GM12878 (cell line): ENCODE data around the gene SPATC1L. TPM values are rescaled to one million over a fixed set of nuclear protein-coding genes. Genes with fewer than 3 reads are reported as not detected.

Source experiments
- ATAC-seq: fragments of 200-7000 bp; cut with Tn5 transposase; 3 replicates; pipeline ENCODE4 v1.9.1; 2020; ENCODE audit warnings: mild to moderate bottlenecking, moderate library complexity
- BruUV-seq: library from RNA; stranded (reverse); fragments of 400-500 nt; replicated peaks from 2 replicates; lab custom pipeline; 2021; lab: Mats Ljungman, UMichigan
- CTCF ChIA-PET: fragments of 300-600 bp; sonication (Branson Sonifier 250); formaldehyde crosslinking; extraction: SDS; loops from one replicate; lab custom pipeline; 2021; ENCODE audit warnings: inconsistent platforms; lab: Yijun Ruan, JAX
- POLR2A ChIA-PET: fragments of 350-600 bp; formaldehyde crosslinking; extraction: SDS; loops from one replicate; lab custom pipeline; 2021; ENCODE audit warnings: inconsistent platforms; lab: Charles Lee
- RAD21 ChIA-PET: fragments of 300-600 bp; sonication (Branson Sonifier 250); formaldehyde crosslinking; loops from one replicate; lab custom pipeline; 2023; ENCODE audit warnings: antibody characterized with exemption; ENCODE audit not compliant: unreplicated experiment; lab: Charles Lee
- SMC1A ChIA-PET: fragments of 300-600 bp; sonication (Branson Sonifier 250); formaldehyde crosslinking; loops from one replicate; lab custom pipeline; 2023; ENCODE audit not compliant: unreplicated experiment, uncharacterized antibody; lab: Charles Lee
- DNase-seq: peaks from one replicate; pipeline ENCODE4 v3.0.0-alpha.2; 2011; ENCODE audit warnings: low read depth, low spot score
- FAIRE-seq: peaks from 3 replicates; lab custom pipeline; 2011; peaks lifted over from hg19 to GRCh38; lab: Jason Lieb, UNC
- H2AFZ ChIP-seq: 2 replicates; pipeline ENCODE4 v1.6.0; 2011; ENCODE audit warnings: low read depth, low read length, control low read depth; ENCODE audit not compliant: control insufficient read depth
- H3K27ac ChIP-seq: 2 replicates; pipeline ENCODE4 v1.5.1; 2011; ENCODE audit warnings: control low read depth; ENCODE audit not compliant: control insufficient read depth, insufficient read depth
- H3K27me3 ChIP-seq, 2 experiments: replicated peaks in 1 of 2; 2 replicates each; pipeline versions ENCODE4 v1.6.0 to v1.6.1; 2011; ENCODE audit warnings: low read length in 1 of 2; ENCODE audit not compliant: control insufficient read depth in 2 of 2, insufficient read depth in 2 of 2
- H3K36me3 ChIP-seq, 2 experiments: 2 replicates each; pipeline ENCODE4 v1.5.1; 2011; ENCODE audit warnings: low read length in 1 of 2; ENCODE audit not compliant: control insufficient read depth in 2 of 2, insufficient read depth in 2 of 2
- H3K4me1 ChIP-seq: 2 replicates; pipeline ENCODE4 v1.6.1; 2011; ENCODE audit warnings: mild to moderate bottlenecking, low read length, moderate library complexity, mixed read lengths; ENCODE audit not compliant: control insufficient read depth, insufficient read depth
- H3K4me2 ChIP-seq: 2 replicates; pipeline ENCODE4 v1.6.0; 2011; ENCODE audit warnings: control low read depth; ENCODE audit not compliant: control insufficient read depth, insufficient read depth
- H3K4me3 ChIP-seq: fragments of 200-600 bp; sonication (generic); 2 replicates; pipeline ENCODE4 v1.5.1; 2016
- H3K79me2 ChIP-seq: 2 replicates; pipeline ENCODE4 v1.6.0; 2011; ENCODE audit warnings: low read length; ENCODE audit not compliant: control insufficient read depth, insufficient read depth
- H3K9ac ChIP-seq: 2 replicates; pipeline ENCODE4 v1.8.0; 2011; ENCODE audit warnings: low read length, control low read depth, mixed read lengths; ENCODE audit not compliant: control insufficient read depth, insufficient read depth
- H3K9me3 ChIP-seq: replicated peaks from 3 replicates; pipeline ENCODE4 v1.5.1; 2011; ENCODE audit warnings: mild to moderate bottlenecking, low read length; ENCODE audit not compliant: control insufficient read depth, insufficient read depth
- H4K20me1 ChIP-seq: 2 replicates; pipeline ENCODE4 v1.6.0; 2011; ENCODE audit not compliant: control insufficient read depth, insufficient read depth
- JUND ChIP-seq: IDR thresholded peaks from 2 replicates; pipeline ENCODE4 v1.6.1; 2012; ENCODE audit warnings: low read depth, mild to moderate bottlenecking, low read length, improper control_type of control experiment, moderate library complexity
- LARP7 ChIP-seq: fragments of 450-650 bp; IDR thresholded peaks from 2 replicates; pipeline ENCODE4 v1.6.1; 2017; ENCODE audit warnings: mild to moderate bottlenecking
- NR2F1 ChIP-seq: fragments of 450-650 bp; conservative IDR thresholded peaks from 2 replicates; pipeline ENCODE4 v1.6.1; 2017; ENCODE audit warnings: mild to moderate bottlenecking
- SMAD1 ChIP-seq: fragments of 450-650 bp; IDR thresholded peaks from 2 replicates; pipeline ENCODE4 v1.6.1; 2018; ENCODE audit warnings: mild to moderate bottlenecking, low read depth; ENCODE audit not compliant: partially characterized antibody
- TAF1 ChIP-seq: IDR thresholded peaks from 2 replicates; pipeline ENCODE4 v1.6.1; 2011; ENCODE audit warnings: mild to moderate bottlenecking, low read depth, low read length, borderline replicate concordance
- TARDBP ChIP-seq: IDR thresholded peaks from 2 replicates; pipeline ENCODE4 v1.6.1; 2016; ENCODE audit warnings: borderline replicate concordance
- WGBS: methylation state at CpG from one replicate; pipeline ENCODE4 v1.1.6; 2016; ENCODE audit warnings: low lambda C conversion rate; ENCODE audit not compliant: insufficient replicate concordance, insufficient coverage; ENCODE audit errors: missing lambda C conversion rate; 5-methylcytosine and 5-hydroxymethylcytosine counted together
- in situ Hi-C: fragments of 300-500 bp; cut with MboI; formaldehyde crosslinking; loops from 9 replicates; pipeline ENCODE4 v1.14.3; 2018; ENCODE audit warnings: mixed read lengths
- intact Hi-C: fragments of 100-400 bp; cut with micrococcal nuclease; formaldehyde crosslinking; loops from one replicate; pipeline ENCODE4 v1.14.2; 2022; ENCODE audit not compliant: unreplicated experiment
- polyA plus RNA-seq, 11 experiments: library from polyadenylated mRNA; depleted of rRNA in 4 of 11; unstranded in 6 of 11; stranded (reverse) in 5 of 11; fragments of >200 nt; fragmentation: Nextera tagmentation in 4 of 11; fragmentation: Illumina TruSeq in 1 of 11; extraction: Ambion mirVana in 4 of 11; extraction: Trizol in 1 of 11; gene quantifications; 1 replicate in 1 of 11; 2 replicates in 10 of 11; pipeline versions ENCODE4 v1.2.1 to v1.2.3, GENCODE V29; 2011 to 2016; ENCODE audit warnings: inconsistent platforms in 2 of 11, missing spikeins in 2 of 11, low read depth in 1 of 11
- total RNA-seq, 4 experiments: library from RNA; depleted of rRNA in 3 of 4; stranded (reverse); fragments of >200 nt in 3 of 4; fragmentation: Illumina TruSeq in 1 of 4; extraction: Trizol in 1 of 4; gene quantifications; 2 replicates each; pipeline versions ENCODE4 v1.2.1 to v1.2.3, GENCODE V29; 2013 to 2021

Gene SPATC1L
- total and polyA plus RNA-seq, 10 of the 15 experiments (the other 5 are each of a cell fraction or from before 2014, with no cell fraction given) = 1.4 to 16.0 (median 7.0) TPM; not detected in 2

DNA sequence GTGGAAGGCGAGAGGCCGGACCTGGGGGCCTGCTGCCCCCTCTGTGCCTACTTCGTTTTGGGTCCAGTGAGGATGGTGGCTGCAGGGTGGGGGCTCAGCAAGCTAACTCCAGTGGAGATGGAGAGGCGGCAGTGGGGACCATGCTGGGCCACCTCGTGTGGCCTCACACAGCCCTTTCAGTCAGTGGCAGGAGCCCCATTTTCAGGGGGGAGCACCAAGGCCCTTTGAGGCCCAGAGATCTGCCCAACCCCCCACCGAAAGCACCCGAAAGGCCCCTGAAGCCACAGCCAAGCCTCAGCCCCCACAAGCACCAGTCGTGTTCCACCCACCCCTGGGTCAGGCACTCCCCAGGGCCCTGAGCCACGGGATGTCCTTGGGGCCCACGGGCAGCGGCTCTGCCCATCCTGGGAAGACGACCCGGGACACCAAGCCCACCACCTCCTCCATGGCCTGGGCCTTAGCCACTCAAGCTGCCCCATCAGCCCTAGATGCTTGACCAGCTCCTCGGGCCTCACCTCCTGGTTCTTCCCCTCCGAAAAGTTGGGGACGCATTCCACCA lies 29.2 kb downstream of the SPATC1L start (continued):
- TF ChIP-seq SMAD1 = no peak
- no peak for TF ChIP-seq NR2F1
- TF ChIP-seq TAF1 = no peak
- TF ChIP-seq TARDBP = no peak

DNA sequence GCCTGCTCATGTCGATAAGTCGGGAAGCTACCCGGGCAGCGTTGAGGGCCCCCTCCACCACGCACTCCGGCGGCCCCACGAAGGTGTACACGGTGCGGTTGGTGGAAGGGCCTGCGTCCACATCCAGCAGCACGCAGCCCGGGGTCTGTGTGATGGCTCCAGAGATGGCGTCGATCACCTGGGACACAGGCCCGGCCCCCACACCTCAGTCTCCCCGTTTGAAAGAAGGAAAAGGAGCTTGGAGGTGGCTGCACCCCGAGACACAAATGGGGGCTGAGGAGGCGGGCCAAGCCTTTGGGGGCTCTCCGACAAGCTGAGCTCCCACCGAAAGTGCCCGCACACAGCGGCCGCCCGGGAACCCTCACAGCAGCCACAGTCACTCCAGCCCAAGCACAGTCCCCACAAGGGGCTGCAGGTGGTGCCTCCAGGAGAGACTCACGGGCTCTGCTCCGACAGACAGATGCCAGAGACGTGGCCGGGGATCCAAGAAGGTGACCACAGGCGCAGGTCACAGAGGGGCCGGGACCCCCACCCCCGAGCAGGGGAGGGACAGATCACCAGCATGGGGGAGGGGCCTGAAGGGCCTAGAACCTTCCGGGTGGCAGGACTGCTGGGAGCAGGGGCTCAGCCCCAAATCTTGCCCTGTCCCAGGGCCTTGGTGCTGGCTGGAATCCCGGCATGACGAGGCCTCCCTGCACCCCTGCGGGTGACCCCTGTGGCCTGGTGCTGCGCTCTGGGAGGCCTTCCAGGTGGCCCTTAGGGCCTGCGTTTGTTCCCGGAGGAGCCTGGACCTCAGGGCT lies 29.9 kb downstream of the SPATC1L start:
- POLR2A ChIA-PET = no interaction called here
- intact Hi-C loops = no loop called here
- CTCF ChIA-PET = interaction anchor here (0.9 to 2.4 kb wide), 3 partner anchors 9 to 21 kb away, joined by 4 to 11 read pairs (median 4); no protein-coding TSS in a partner anchor
- Histone ChIP-seq H3K9me3 (no peaks in the 10 kb centered on the region), H4K20me1 (no peaks in the 10 kb centered on the region), H3K9ac (no peak overlapping the region), H3K27me3 (no peaks in the 10 kb centered on the region), H3K36me3 (no peaks in the 10 kb centered on the region), H3K4me1 (no peaks in the 10 kb centered on the region), H3K27ac (no peak overlapping the region), H2AFZ (no peak overlapping the region), H3K79me2 (no peaks in the 10 kb centered on the region), H3K4me3 (no peak overlapping the region), H3K4me2 (no peak overlapping the region)
- WGBS = 74% methylated on average over 36 of the region's 39 CpGs
- TF ChIP-seq JUND = no peak
- TF ChIP-seq LARP7 = no peak
- SMC1A ChIA-PET = interaction anchor here (1.8 kb wide), 1 partner anchor 11 kb away, joined by 7 read pairs; no protein-coding TSS in a partner anchor
- RAD21 ChIA-PET = no interaction called here
- FAIRE-seq = no peak
- DNase-seq = no peak
- in situ Hi-C loops = no loop called here
- no TSS peak for BruUV-seq
- ATAC-seq = no peak
